ENCODE results near the gene ARID1A. TPM values are rescaled to one million over a fixed set of nuclear protein-coding genes. Genes with fewer than 3 reads are reported as not detected.

ARID1A gene
- total RNA-seq, 4 donors from 2014 or later = 49.6 to 90.0 (median 54.3) TPM

DNA sequence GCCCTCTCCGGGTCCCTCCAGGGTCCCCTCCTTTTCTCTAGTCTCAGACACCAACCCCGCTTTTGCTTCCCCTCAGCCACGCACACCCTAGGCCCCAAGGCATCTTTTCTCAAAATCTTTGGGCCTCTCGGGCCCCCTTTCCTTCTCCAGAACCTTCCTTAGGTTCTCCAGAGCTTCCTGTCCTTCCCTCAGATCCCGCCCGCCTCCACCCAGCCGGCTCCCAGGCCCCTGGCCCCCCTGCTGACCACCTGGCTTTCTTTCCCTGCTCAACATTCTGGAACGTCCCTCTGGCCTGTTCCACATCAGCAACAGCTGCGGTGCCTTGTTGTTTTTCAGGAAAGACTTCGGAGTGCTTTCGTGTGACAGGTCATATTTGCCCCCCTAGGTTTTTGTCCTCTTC is 131.8 kb downstream of the ARID1A start:
- H3K36me3 ChIP-seq = peaks cover 0 to 29% (median 5%) of the 10 kb centered on the region in 3 donors
- DNase-seq (ENCODE audit: low spot score in 2 of 2) = no peak
- H3K27me3 ChIP-seq = no peaks in the 10 kb centered on the region
- TF ChIP-seq, protein P1, sequence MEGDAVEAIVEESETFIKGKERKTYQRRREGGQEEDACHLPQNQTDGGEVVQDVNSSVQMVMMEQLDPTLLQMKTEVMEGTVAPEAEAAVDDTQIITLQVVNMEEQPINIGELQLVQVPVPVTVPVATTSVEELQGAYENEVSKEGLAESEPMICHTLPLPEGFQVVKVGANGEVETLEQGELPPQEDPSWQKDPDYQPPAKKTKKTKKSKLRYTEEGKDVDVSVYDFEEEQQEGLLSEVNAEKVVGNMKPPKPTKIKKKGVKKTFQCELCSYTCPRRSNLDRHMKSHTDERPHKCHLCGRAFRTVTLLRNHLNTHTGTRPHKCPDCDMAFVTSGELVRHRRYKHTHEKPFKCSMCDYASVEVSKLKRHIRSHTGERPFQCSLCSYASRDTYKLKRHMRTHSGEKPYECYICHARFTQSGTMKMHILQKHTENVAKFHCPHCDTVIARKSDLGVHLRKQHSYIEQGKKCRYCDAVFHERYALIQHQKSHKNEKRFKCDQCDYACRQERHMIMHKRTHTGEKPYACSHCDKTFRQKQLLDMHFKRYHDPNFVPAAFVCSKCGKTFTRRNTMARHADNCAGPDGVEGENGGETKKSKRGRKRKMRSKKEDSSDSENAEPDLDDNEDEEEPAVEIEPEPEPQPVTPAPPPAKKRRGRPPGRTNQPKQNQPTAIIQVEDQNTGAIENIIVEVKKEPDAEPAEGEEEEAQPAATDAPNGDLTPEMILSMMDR (IDR thresholded peaks at IDR 0.05) = no peak
- TF ChIP-seq EP300 (IDR thresholded peaks at IDR 0.05) = no peak
- no peak for TF ChIP-seq POLR2A (IDR thresholded peaks at IDR 0.05)
- peak overlapping the region; percentile 17 to 89 (median 85) for H3K27ac ChIP-seq
- H3K4me3 ChIP-seq = peak overlapping the region; percentile 75 to 95 (median 78)
- 32 to 36% methylated on average over 11 of the region's 11 CpGs for WGBS, 2 donors
- peaks cover 0 to 45% (median 26%) of the 10 kb centered on the region in 4 donors for H3K4me1 ChIP-seq
- no peaks in the 10 kb centered on the region for H3K9me3 ChIP-seq

DNA sequence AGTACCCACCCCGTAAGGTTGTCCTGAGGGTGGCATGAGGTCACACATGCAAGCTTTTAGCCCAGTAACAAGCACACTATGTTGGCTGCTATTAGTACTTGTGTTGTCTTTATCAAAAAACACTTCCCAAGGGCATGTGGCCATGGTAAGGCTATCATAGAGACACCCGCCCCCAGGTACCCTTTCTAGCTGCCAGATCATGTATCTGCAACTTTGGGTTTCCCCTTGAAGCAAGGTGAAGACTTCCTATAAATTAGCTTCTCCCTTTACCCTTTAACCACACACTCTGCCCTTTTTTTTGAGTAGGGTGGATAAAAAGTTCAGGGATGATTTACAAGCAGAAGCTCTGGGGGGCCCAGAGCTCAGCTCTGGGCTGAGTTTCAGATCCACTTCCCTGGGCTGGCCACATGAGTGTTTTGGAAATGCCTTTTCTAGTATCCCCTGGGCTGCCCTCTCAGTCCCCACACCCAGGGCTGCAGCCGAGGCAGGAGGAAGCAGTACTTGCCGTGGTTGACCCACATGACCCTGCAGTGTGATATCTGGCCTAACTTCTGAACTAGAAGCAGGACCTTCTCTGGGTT is 132.7 kb downstream of the ARID1A start:
- TF ChIP-seq EP300 (IDR thresholded peaks at IDR 0.05) (no peak), POLR2A (IDR thresholded peaks at IDR 0.05) (no peak)
- TF ChIP-seq, protein P1 (IDR thresholded peaks at IDR 0.05) = no peak
- no peak for DNase-seq (ENCODE audit: low spot score in 2 of 2)
- Histone ChIP-seq H3K27ac (peak overlapping the region in 3 of 4 donors; percentile 4 to 28 (median 8)), H3K27me3 (no peaks in the 10 kb centered on the region), H3K4me1 (peaks cover 0 to 45% (median 26%) of the 10 kb centered on the region in 4 donors), H3K9me3 (no peaks in the 10 kb centered on the region), H3K36me3 (peaks cover 0 to 38% (median 6%) of the 10 kb centered on the region in 3 donors), H3K4me3 (no peak overlapping the region)
- 39 to 53% methylated on average over 4 of the region's 4 CpGs for WGBS, 2 donors

GRCh38 chr1:26829184-26829911 is 133.5 kb downstream of the ARID1A start:
- Histone ChIP-seq H3K4me1 (peaks cover 0 to 45% (median 28%) of the 10 kb centered on the region in 4 donors), H3K27ac (peak overlapping the region in 2 of 4 donors; percentile 4 to 28), H3K9me3 (no peaks in the 10 kb centered on the region), H3K4me3 (no peak overlapping the region), H3K27me3 (no peaks in the 10 kb centered on the region), H3K36me3 (peaks cover 0 to 46% (median 12%) of the 10 kb centered on the region in 3 donors)
- DNase-seq (ENCODE audit: low spot score in 2 of 2) = no peak
- TF ChIP-seq, protein P1 (IDR thresholded peaks at IDR 0.05) = no peak
- TF ChIP-seq POLR2A (IDR thresholded peaks at IDR 0.05) (no peak), EP300 (IDR thresholded peaks at IDR 0.05) (no peak)
- 76 to 81% methylated on average over 6 of the region's 6 CpGs for WGBS, 2 donors

GRCh38 chr1:26831059-26831458 is 135.2 kb downstream of the ARID1A start:
- no peaks in the 10 kb centered on the region for H3K9me3 ChIP-seq
- peaks cover 0 to 38% (median 23%) of the 10 kb centered on the region in 4 donors for H3K4me1 ChIP-seq
- DNase-seq (ENCODE audit: low spot score in 2 of 2) = no peak
- peaks cover 0 to 63% (median 16%) of the 10 kb centered on the region in 3 donors for H3K36me3 ChIP-seq
- 89 to 92% methylated on average over 3 of the region's 3 CpGs for WGBS, 2 donors
- H3K4me3 ChIP-seq = no peak overlapping the region
- H3K27ac ChIP-seq = no peak overlapping the region
- TF ChIP-seq POLR2A (IDR thresholded peaks at IDR 0.05) (no peak), EP300 (IDR thresholded peaks at IDR 0.05) (no peak)
- TF ChIP-seq, protein P1 (IDR thresholded peaks at IDR 0.05) = no peak
- H3K27me3 ChIP-seq = no peaks in the 10 kb centered on the region

Small RNA genes lying within 50 kb of the gene (small RNA-seq; reads per million reads assigned to genes)
- not detected for gene AL627082.1
- not detected for gene RN7SL165P

Other genes starting within 250 kb of the ARID1A start
- 100 to 1,000 TPM; 165 to 237 (median 207) TPM for gene HMGN2, start 223.6 kb upstream of the ARID1A start, total RNA-seq
- gene RPS6KA1, start 166.3 kb upstream of the ARID1A start, total RNA-seq = 10 to 100 TPM; 10.7 to 37.2 (median 13.5) TPM
- 10 to 100 TPM in 3 of 4 donors, 1 to 10 TPM in 1; 9.3 to 22.2 (median 17.6) TPM for gene PIGV, start 91.9 kb downstream of the ARID1A start, total RNA-seq
- 10 to 100 TPM in 2 of 4 donors, 1 to 10 TPM in 2; 9.2 to 13.5 (median 10.0) TPM for gene ZDHHC18, start 130.7 kb downstream of the ARID1A start, total RNA-seq
- gene SFN, start 167.1 kb downstream of the ARID1A start, total RNA-seq = not detected
- gene GPN2, start 194.3 kb downstream of the ARID1A start, total RNA-seq = 10 to 100 TPM in 3 of 4 donors, 1 to 10 TPM in 1; 7.9 to 14.7 (median 13.8) TPM
- 10 to 100 TPM in 3 of 4 donors, 1 to 10 TPM in 1; 7.8 to 26.1 (median 12.5) TPM for gene GPATCH3, start 204.5 kb downstream of the ARID1A start, total RNA-seq
- gene NR0B2, start 218.0 kb downstream of the ARID1A start, total RNA-seq = not detected
- gene NUDC, start 225.7 kb downstream of the ARID1A start, total RNA-seq = 10 to 100 TPM; 47.9 to 60.9 (median 57.0) TPM